ENCODE data around the gene TRAK1.

DNA sequence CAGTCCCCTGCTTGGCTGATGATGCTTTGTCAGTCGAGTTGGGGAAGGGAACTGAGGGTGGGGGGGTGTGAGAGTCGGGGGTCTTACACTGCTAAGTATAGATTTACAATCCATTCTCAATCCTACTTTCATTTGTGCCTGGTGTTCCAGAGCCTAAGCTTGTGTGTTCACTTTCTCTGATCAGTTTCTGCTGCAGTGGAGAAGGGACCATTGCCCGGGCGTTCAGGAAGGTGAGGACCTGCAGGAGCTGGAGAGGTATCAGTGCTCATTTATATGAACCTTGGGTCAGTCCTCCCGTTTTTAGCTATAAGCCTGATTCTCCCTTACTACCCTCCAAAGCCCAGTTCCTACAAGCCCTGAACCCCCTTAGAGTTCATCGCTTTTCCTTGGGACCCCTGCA is 41.0 kb upstream of the TRAK1 start:
- TF ChIP-seq CTCF (IDR thresholded peaks at IDR 0.05), result no peak
- TF ChIP-seq POLR2A (IDR thresholded peaks at IDR 0.05), result no peak
- TF ChIP-seq POLR2AphosphoS5 (IDR thresholded peaks at IDR 0.05), result no peak

Measured in breast epithelium (tissue), 3 donors.